ENCODE results near the gene RHOBTB3.

Gene RHOBTB3

GRCh38 chr5:95798048-95798447, 66.9 kb downstream of the RHOBTB3 start:
- in situ Hi-C loops (cut with HindIII; ENCODE audit: low sequenced_read_pairs) = no loop called here
- DNase-seq (ENCODE audit: low read depth, low spot score) = no peak
- H3K4me3 ChIP-seq (ENCODE audit: low read depth, low read length) = no peak overlapping the region
- TF ChIP-seq CTCF (IDR thresholded peaks at IDR 0.05; ENCODE audit: low read depth, low read length) = no peak

GRCh38 chr5:95798545-95798944, 67.4 kb downstream of the RHOBTB3 start:
- in situ Hi-C loops (cut with HindIII; ENCODE audit: low sequenced_read_pairs) = no loop called here
- no peak for DNase-seq (ENCODE audit: low read depth, low spot score)
- TF ChIP-seq CTCF (IDR thresholded peaks at IDR 0.05; ENCODE audit: low read depth, low read length) = no peak
- no peak overlapping the region for H3K4me3 ChIP-seq (ENCODE audit: low read depth, low read length)

GRCh38 chr5:95799191-95799835, 68.2 kb downstream of the RHOBTB3 start:
- DNase-seq (ENCODE audit: low read depth, low spot score) = no peak
- TF ChIP-seq CTCF (IDR thresholded peaks at IDR 0.05; ENCODE audit: low read depth, low read length) = no peak
- in situ Hi-C loops (cut with HindIII; ENCODE audit: low sequenced_read_pairs) = no loop called here
- no peak overlapping the region for H3K4me3 ChIP-seq (ENCODE audit: low read depth, low read length)

- no peak for DNase-seq (ENCODE audit: low read depth, low spot score)
- no peak overlapping the region for H3K4me3 ChIP-seq (ENCODE audit: low read depth, low read length)
- TF ChIP-seq CTCF (IDR thresholded peaks at IDR 0.05; ENCODE audit: low read depth, low read length) = no peak
- in situ Hi-C loops (cut with HindIII; ENCODE audit: low sequenced_read_pairs) = no loop called here
These were observed 69.4 kb downstream of the RHOBTB3 start for GRCh38 chr5:95800553-95800952.

GRCh38 chr5:95801532-95801931, 70.4 kb downstream of the RHOBTB3 start:
- H3K4me3 ChIP-seq (ENCODE audit: low read depth, low read length) = no peak overlapping the region
- no peak for TF ChIP-seq CTCF (IDR thresholded peaks at IDR 0.05; ENCODE audit: low read depth, low read length)
- in situ Hi-C loops (cut with HindIII; ENCODE audit: low sequenced_read_pairs) = no loop called here
- DNase-seq (ENCODE audit: low read depth, low spot score) = no peak

GRCh38 chr5:95801961-95802360, 70.8 kb downstream of the RHOBTB3 start:
- no peak overlapping the region for H3K4me3 ChIP-seq (ENCODE audit: low read depth, low read length)
- in situ Hi-C loops (cut with HindIII; ENCODE audit: low sequenced_read_pairs) = no loop called here
- no peak for TF ChIP-seq CTCF (IDR thresholded peaks at IDR 0.05; ENCODE audit: low read depth, low read length)
- no peak for DNase-seq (ENCODE audit: low read depth, low spot score)

All from astrocyte of the spinal cord (primary cell).